ENCODE results near the gene PCDHAC1. TPM values are rescaled to one million over a fixed set of nuclear protein-coding genes. Genes with fewer than 3 reads are reported as not detected.
A peak's percentile ranks its signal among the peaks of the same experiment; 100 is the strongest.
"Not testable (repeated sequence)": the region's sequence is repeated elsewhere in the genome, so short reads cannot be mapped to it uniquely, and the experiment has no call there.

PCDHAC1 gene
- total RNA-seq (2014; rRNA removed; shearing (Covaris generic); ENCODE audit: low replicate concordance) = 0.09 and 0.10 TPM in 2 replicates

GRCh38 chr5:140925806-140926442 is at the start of gene PCDHAC1:
PCDHAC1 (plus strand) TSS chr5:140926299; CDS start chr5:140926893, 594 bp downstream.
- DNase-seq (ENCODE audit: low read depth) = no peak
- in situ Hi-C loops (cut with HindIII; ENCODE audit: low pct_unique_long_range_greater_than_20kb, low sequenced_read_pairs) = no loop called here

- DNase-seq (ENCODE audit: low read depth); in situ Hi-C loops (cut with HindIII; ENCODE audit: low pct_unique_long_range_greater_than_20kb, low sequenced_read_pairs): not testable (repeated sequence)
Observed at GRCh38 chr5:140876541-140877261, 49.4 kb upstream of the PCDHAC1 start.

GRCh38 chr5:140877262-140877581 is 48.9 kb upstream of the PCDHAC1 start:
- no peak for DNase-seq (ENCODE audit: low read depth)
- in situ Hi-C loops (cut with HindIII; ENCODE audit: low pct_unique_long_range_greater_than_20kb, low sequenced_read_pairs) = no loop called here

- in situ Hi-C loops (cut with HindIII; ENCODE audit: low pct_unique_long_range_greater_than_20kb, low sequenced_read_pairs) = no loop called here
- DNase-seq (ENCODE audit: low read depth) = no peak
Observed at GRCh38 chr5:140881889-140882590, 44.1 kb upstream of the PCDHAC1 start, which contains the start of gene PCDHA13. PCDHA13 (plus strand) TSS chr5:140882124; CDS start chr5:140882269, 145 bp downstream.

GRCh38 chr5:140882591-140882899 is 43.6 kb upstream of the PCDHAC1 start:
- in situ Hi-C loops (cut with HindIII; ENCODE audit: low pct_unique_long_range_greater_than_20kb, low sequenced_read_pairs) = no loop called here
- peak; percentile 31 for DNase-seq (ENCODE audit: low read depth)

GRCh38 chr5:140883373-140883772 is 42.7 kb upstream of the PCDHAC1 start:
- no peak for DNase-seq (ENCODE audit: low read depth)
- in situ Hi-C loops (cut with HindIII; ENCODE audit: low pct_unique_long_range_greater_than_20kb, low sequenced_read_pairs) = no loop called here

- in situ Hi-C loops (cut with HindIII; ENCODE audit: low pct_unique_long_range_greater_than_20kb, low sequenced_read_pairs) = no loop called here
- DNase-seq (ENCODE audit: low read depth) = no peak
Observed at GRCh38 chr5:140883927-140884697, 42.0 kb upstream of the PCDHAC1 start.

- in situ Hi-C loops (cut with HindIII; ENCODE audit: low pct_unique_long_range_greater_than_20kb, low sequenced_read_pairs) = no loop called here
- DNase-seq (ENCODE audit: low read depth) = peak; percentile 4
Observed at GRCh38 chr5:140916325-140916724, 9.8 kb upstream of the PCDHAC1 start.

- in situ Hi-C loops (cut with HindIII; ENCODE audit: low pct_unique_long_range_greater_than_20kb, low sequenced_read_pairs) = no loop called here
- DNase-seq (ENCODE audit: low read depth) = no peak
Observed at GRCh38 chr5:140923601-140924000, 2.5 kb upstream of the PCDHAC1 start.

GRCh38 chr5:140926443-140927227 is 536 bp downstream of the PCDHAC1 start:
- in situ Hi-C loops (cut with HindIII; ENCODE audit: low pct_unique_long_range_greater_than_20kb, low sequenced_read_pairs) = no loop called here
- no peak for DNase-seq (ENCODE audit: low read depth)

GRCh38 chr5:140927228-140927573 is 1.1 kb downstream of the PCDHAC1 start:
- in situ Hi-C loops (cut with HindIII; ENCODE audit: low pct_unique_long_range_greater_than_20kb, low sequenced_read_pairs) = no loop called here
- DNase-seq (ENCODE audit: low read depth) = no peak

- in situ Hi-C loops (cut with HindIII; ENCODE audit: low pct_unique_long_range_greater_than_20kb, low sequenced_read_pairs) = no loop called here
- DNase-seq (ENCODE audit: low read depth) = no peak
Observed at GRCh38 chr5:140934964-140935606, 9.0 kb downstream of the PCDHAC1 start.

- in situ Hi-C loops (cut with HindIII; ENCODE audit: low pct_unique_long_range_greater_than_20kb, low sequenced_read_pairs) = no loop called here
- DNase-seq (ENCODE audit: low read depth) = peak; percentile 9
Observed at GRCh38 chr5:140946578-140946977, 20.5 kb downstream of the PCDHAC1 start.

- in situ Hi-C loops (cut with HindIII; ENCODE audit: low pct_unique_long_range_greater_than_20kb, low sequenced_read_pairs) = no loop called here
- DNase-seq (ENCODE audit: low read depth) = no peak
Observed at GRCh38 chr5:140951636-140952035, 25.5 kb downstream of the PCDHAC1 start.

GRCh38 chr5:140953234-140953633 is 27.1 kb downstream of the PCDHAC1 start:
- DNase-seq (ENCODE audit: low read depth) = no peak
- in situ Hi-C loops (cut with HindIII; ENCODE audit: low pct_unique_long_range_greater_than_20kb, low sequenced_read_pairs) = no loop called here

GRCh38 chr5:140962190-140962589 is 36.1 kb downstream of the PCDHAC1 start:
- DNase-seq (ENCODE audit: low read depth) = no peak
- in situ Hi-C loops (cut with HindIII; ENCODE audit: low pct_unique_long_range_greater_than_20kb, low sequenced_read_pairs) = no loop called here

- in situ Hi-C loops (cut with HindIII; ENCODE audit: low pct_unique_long_range_greater_than_20kb, low sequenced_read_pairs) = no loop called here
- DNase-seq (ENCODE audit: low read depth) = no peak
Observed at GRCh38 chr5:140964356-140964755, 38.3 kb downstream of the PCDHAC1 start.

- DNase-seq (ENCODE audit: low read depth) = no peak
- in situ Hi-C loops (cut with HindIII; ENCODE audit: low pct_unique_long_range_greater_than_20kb, low sequenced_read_pairs) = no loop called here
Observed at GRCh38 chr5:140965905-140966292, 39.8 kb downstream of the PCDHAC1 start.
